ENCODE data around the gene AAR2. TPM values are rescaled to one million over a fixed set of nuclear protein-coding genes. Genes with fewer than 3 reads are reported as not detected.
A peak's percentile ranks its signal among the peaks of the same experiment; 100 is the strongest.

AAR2 gene
- total and polyA plus RNA-seq, 2 donors from 2014 or later: 27.8 to 29.7 TPM

DNA sequence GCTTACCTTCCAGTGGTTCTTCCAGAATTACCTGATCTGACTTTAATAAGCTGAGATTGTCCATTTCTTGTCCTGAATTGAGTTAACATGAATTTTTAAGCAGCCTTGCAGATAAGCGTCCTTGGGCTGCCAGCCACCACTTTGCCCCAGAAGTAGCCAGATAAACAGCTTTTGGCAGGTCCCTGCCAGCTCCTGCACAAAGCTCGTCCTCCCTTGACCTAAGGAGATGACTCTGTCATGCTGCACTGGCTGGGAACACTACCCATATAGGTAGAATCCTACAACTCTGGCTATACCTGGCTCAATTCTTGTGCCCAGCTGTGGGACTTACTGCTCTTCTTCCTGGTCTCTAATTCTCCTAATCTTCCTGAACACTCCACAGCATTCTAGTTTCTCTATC is 39.6 kb upstream of the AAR2 start:
- H3K9me3 ChIP-seq (ENCODE audit: control insufficient read depth in 2 of 3, insufficient read depth in 1 of 3, low read length in 3 of 3): no peaks in the 10 kb centered on the region
- H3K9ac ChIP-seq (ENCODE audit: low read length in 3 of 3): no peak overlapping the region
- no peak overlapping the region for H3K4me3 ChIP-seq (ENCODE audit: low read length in 3 of 3)
- no peaks in the 10 kb centered on the region for H3K27me3 ChIP-seq (ENCODE audit: control insufficient read depth, insufficient read depth, low read length)
- no peaks in the 10 kb centered on the region for H3K4me1 ChIP-seq (ENCODE audit: control insufficient read depth in 2 of 3, insufficient read depth in 2 of 3, low read depth in 1 of 3, low read length in 3 of 3)
- intact Hi-C loops (cut with DNase I): no loop called here
- DNase-seq: no peak
- H3K27ac ChIP-seq (ENCODE audit: low read depth in 2 of 2, low read length in 2 of 2): no peak overlapping the region
- TF ChIP-seq, protein P1, sequence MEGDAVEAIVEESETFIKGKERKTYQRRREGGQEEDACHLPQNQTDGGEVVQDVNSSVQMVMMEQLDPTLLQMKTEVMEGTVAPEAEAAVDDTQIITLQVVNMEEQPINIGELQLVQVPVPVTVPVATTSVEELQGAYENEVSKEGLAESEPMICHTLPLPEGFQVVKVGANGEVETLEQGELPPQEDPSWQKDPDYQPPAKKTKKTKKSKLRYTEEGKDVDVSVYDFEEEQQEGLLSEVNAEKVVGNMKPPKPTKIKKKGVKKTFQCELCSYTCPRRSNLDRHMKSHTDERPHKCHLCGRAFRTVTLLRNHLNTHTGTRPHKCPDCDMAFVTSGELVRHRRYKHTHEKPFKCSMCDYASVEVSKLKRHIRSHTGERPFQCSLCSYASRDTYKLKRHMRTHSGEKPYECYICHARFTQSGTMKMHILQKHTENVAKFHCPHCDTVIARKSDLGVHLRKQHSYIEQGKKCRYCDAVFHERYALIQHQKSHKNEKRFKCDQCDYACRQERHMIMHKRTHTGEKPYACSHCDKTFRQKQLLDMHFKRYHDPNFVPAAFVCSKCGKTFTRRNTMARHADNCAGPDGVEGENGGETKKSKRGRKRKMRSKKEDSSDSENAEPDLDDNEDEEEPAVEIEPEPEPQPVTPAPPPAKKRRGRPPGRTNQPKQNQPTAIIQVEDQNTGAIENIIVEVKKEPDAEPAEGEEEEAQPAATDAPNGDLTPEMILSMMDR (IDR thresholded peaks at IDR 0.05; ENCODE audit: borderline replicate concordance, extremely low read depth, insufficient read depth): no peak
- FAIRE-seq: no peak
- H3K36me3 ChIP-seq (ENCODE audit: control insufficient read depth in 2 of 3, insufficient read depth in 3 of 3, low read length in 3 of 3): peaks cover 3 to 66% (median 44%) of the 10 kb centered on the region in 3 donors

DNA sequence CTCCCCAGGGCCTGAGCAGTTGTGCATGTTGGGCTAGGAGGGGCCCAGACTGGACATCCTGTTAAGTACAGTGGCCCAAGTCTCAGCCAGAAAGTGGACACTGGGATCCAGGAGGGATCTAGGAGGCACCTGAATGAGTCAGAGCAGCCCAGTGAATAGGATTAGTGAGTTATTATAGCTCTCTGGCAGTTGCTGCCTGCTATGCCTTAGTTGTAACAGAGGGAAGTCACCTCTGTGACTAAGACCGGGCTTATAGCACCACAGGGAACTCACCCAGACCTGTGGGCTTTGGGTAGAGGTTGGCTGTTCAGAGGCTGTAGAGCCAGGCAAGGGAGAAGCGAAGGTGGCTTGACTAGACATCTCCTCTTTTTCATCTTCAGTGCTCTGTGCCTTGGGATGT is 39.0 kb upstream of the AAR2 start:
- TF ChIP-seq, protein P1 (IDR thresholded peaks at IDR 0.05; ENCODE audit: borderline replicate concordance, extremely low read depth, insufficient read depth): no peak
- H3K4me1 ChIP-seq (ENCODE audit: control insufficient read depth in 2 of 3, insufficient read depth in 2 of 3, low read depth in 1 of 3, low read length in 3 of 3): no peaks in the 10 kb centered on the region
- H3K9ac ChIP-seq (ENCODE audit: low read length in 3 of 3): no peak overlapping the region
- H3K27ac ChIP-seq (ENCODE audit: low read depth in 2 of 2, low read length in 2 of 2): no peak overlapping the region
- peaks cover 3 to 70% (median 47%) of the 10 kb centered on the region in 3 donors for H3K36me3 ChIP-seq (ENCODE audit: control insufficient read depth in 2 of 3, insufficient read depth in 3 of 3, low read length in 3 of 3)
- H3K4me3 ChIP-seq (ENCODE audit: low read length in 3 of 3): no peak overlapping the region
- no peak for FAIRE-seq
- intact Hi-C loops (cut with DNase I): no loop called here
- no peaks in the 10 kb centered on the region for H3K9me3 ChIP-seq (ENCODE audit: control insufficient read depth in 2 of 3, insufficient read depth in 1 of 3, low read length in 3 of 3)
- no peaks in the 10 kb centered on the region for H3K27me3 ChIP-seq (ENCODE audit: control insufficient read depth, insufficient read depth, low read length)
- peak in 1 of 5 donors; percentile 29 for DNase-seq

DNA sequence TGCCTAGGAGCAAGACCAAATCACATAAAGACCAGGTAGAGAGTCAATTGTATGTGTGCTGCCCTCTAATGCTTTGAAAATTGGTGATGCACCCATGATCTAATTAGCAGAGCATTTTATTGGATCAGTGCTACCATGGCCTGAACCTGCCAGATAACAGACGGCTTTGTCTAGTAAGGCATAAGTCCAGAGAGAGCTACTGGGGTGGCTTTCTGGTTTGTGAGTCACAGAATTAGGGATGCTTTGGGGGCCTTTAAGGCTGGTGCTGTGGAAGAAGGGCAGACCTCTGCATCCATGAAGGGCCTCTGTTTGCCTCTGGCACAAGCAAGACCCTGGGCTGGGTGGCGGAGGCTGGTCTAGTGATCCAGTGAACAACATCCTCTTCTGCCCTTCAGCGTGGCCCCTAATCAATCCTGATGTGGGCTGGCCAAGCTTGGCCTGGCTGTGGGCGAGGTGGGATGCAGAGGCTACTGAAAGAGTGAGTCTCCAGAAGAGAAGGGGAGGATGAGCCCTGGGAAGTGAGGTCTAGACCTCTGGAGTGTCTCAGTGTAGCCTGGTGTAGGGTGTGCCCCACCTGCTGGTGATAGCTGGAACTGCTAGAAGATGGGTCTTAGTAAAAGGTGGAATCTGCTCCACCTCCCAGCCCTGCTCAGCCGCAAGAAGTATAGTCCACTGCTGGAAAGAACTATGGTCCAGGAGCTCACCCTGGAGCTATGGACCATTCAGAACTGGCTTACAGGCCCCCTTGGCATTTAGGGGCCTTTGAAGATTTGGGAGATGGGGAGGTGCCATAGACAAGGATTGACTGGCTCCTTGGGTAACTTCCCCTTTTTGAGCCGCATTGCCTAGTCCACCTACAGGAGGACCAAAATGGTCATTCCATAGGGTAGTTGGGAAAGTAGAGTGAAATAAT is 36.7 kb upstream of the AAR2 start:
- Histone ChIP-seq H3K4me3 (ENCODE audit: low read length in 3 of 3) (no peak overlapping the region), H3K36me3 (ENCODE audit: control insufficient read depth in 2 of 3, insufficient read depth in 3 of 3, low read length in 3 of 3) (peaks cover 3 to 64% (median 29%) of the 10 kb centered on the region in 3 donors), H3K27me3 (ENCODE audit: control insufficient read depth, insufficient read depth, low read length) (no peaks in the 10 kb centered on the region), H3K27ac (ENCODE audit: low read depth in 2 of 2, low read length in 2 of 2) (no peak overlapping the region), H3K9ac (ENCODE audit: low read length in 3 of 3) (no peak overlapping the region), H3K4me1 (ENCODE audit: control insufficient read depth in 2 of 3, insufficient read depth in 2 of 3, low read depth in 1 of 3, low read length in 3 of 3) (no peaks in the 10 kb centered on the region), H3K9me3 (ENCODE audit: control insufficient read depth in 2 of 3, insufficient read depth in 1 of 3, low read length in 3 of 3) (no peaks in the 10 kb centered on the region)
- TF ChIP-seq, protein P1 (IDR thresholded peaks at IDR 0.05; ENCODE audit: borderline replicate concordance, extremely low read depth, insufficient read depth): peak; percentile 88
- intact Hi-C loops (cut with DNase I): no loop called here
- no peak for FAIRE-seq
- DNase-seq: peak; percentile 48 to 90 (median 84)
